Measurements from ENCODE around the gene STON2.

The STON2 gene

DNA sequence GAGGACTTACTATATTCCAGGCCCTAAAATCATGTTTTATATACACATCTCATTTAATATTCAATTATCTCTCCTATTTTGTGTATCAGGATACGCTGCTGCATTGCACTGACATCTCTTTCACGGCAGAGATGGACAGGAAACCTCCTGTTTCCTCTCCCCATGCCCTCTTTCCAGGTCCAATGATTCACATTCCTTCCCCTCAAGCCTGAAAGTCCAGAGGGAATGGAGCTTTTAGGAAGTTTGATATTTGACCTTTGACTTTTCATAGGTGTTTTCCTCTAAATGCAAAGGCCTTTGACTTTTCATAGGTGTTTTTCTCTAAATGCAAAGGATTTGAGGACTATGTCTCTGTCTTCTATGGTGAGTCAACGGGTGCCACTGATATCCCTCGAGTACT lies 89.5 kb downstream of the STON2 start:
- no peak for DNase-seq (ENCODE audit: extremely low read depth, insufficient read length)
- H3K27me3 ChIP-seq (replicated peaks; ENCODE audit: control insufficient read depth, insufficient read depth, low read length), result no peaks in the 10 kb centered on the region
- H3K36me3 ChIP-seq (ENCODE audit: control insufficient read depth, insufficient read depth, low read length), result no peaks in the 10 kb centered on the region
- H3K4me3 ChIP-seq (replicated peaks; ENCODE audit: low read depth, low read length), result no peak overlapping the region
- no peak for TF ChIP-seq CTCF (IDR thresholded peaks at IDR 0.05; ENCODE audit: insufficient read depth, low read length, poor library complexity, severe bottlenecking)

DNA sequence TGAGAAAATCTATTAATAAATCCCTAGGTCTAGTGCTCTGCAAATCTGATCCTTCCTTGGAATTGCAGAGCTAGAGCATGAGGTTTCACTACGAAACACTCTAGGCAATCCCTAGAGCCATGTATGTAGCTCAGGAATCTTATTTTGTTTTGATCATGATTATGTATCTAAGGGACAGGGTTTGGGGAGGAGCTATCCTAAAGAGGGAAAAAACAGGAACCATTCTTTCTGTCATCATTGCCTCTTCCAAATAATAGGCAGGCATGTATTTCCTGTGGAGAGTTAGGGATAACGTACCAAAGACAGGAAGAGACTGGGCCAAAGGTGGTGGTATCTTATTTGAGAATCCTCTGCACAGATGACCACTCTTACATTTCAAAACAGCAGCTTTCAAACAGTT lies 90.6 kb downstream of the STON2 start:
- H3K27me3 ChIP-seq (replicated peaks; ENCODE audit: control insufficient read depth, insufficient read depth, low read length), result no peaks in the 10 kb centered on the region

DNA sequence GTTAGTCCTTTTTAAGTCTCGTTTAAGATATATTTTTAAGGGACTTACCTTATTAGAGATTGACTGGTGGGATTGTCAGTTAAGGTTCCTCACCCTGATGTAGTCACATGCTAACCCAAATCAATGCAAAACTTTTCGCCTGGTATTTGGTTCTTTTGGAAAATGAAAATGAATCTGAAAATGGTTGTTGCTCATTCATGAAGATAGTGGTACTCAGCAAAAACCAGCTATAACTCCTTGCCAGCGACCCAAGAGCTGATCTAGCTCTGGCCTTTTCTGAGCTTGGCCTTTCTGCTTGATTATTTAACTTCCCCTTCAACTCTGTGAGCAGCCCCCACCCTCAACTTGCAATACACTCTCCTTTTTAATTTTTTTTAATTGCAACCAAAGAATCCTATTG lies 94.4 kb downstream of the STON2 start:
- Histone ChIP-seq H3K36me3 (ENCODE audit: control insufficient read depth, insufficient read depth, low read length) (no peaks in the 10 kb centered on the region), H3K4me3 (replicated peaks; ENCODE audit: low read depth, low read length) (no peak overlapping the region), H3K27me3 (replicated peaks; ENCODE audit: control insufficient read depth, insufficient read depth, low read length) (no peaks in the 10 kb centered on the region)
- no peak for DNase-seq (ENCODE audit: extremely low read depth, insufficient read length)
- TF ChIP-seq CTCF (IDR thresholded peaks at IDR 0.05; ENCODE audit: insufficient read depth, low read length, poor library complexity, severe bottlenecking), result no peak

More for the DNA sequence above, 90.6 kb downstream of the STON2 start:
- Histone ChIP-seq H3K36me3 (ENCODE audit: control insufficient read depth, insufficient read depth, low read length) (no peaks in the 10 kb centered on the region), H3K4me3 (replicated peaks; ENCODE audit: low read depth, low read length) (no peak overlapping the region)
- TF ChIP-seq CTCF (IDR thresholded peaks at IDR 0.05; ENCODE audit: insufficient read depth, low read length, poor library complexity, severe bottlenecking), result no peak
- DNase-seq (ENCODE audit: extremely low read depth, insufficient read length), result no peak

DNA sequence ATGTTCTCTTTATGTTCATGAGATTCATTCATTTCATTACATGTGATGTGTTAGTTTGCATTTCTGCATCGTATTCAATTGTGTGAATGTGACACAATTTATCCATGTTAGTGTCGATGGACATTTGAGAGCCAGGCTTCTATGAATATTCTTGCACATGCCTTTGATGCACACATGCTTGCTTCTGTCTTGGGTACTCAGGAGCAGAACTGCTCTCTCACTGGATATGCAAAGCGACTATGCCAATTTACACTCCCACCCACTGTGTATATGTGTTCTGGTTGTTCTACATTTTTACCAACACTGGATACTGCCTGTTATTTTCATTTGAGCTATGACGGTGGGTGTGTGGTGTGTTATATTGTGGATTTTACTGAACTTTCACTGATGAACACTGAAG lies 95.1 kb downstream of the STON2 start:
- no peaks in the 10 kb centered on the region for H3K27me3 ChIP-seq (replicated peaks; ENCODE audit: control insufficient read depth, insufficient read depth, low read length)
- H3K36me3 ChIP-seq (ENCODE audit: control insufficient read depth, insufficient read depth, low read length), result no peaks in the 10 kb centered on the region
- DNase-seq (ENCODE audit: extremely low read depth, insufficient read length), result no peak
- H3K4me3 ChIP-seq (replicated peaks; ENCODE audit: low read depth, low read length), result no peak overlapping the region
- no peak for TF ChIP-seq CTCF (IDR thresholded peaks at IDR 0.05; ENCODE audit: insufficient read depth, low read length, poor library complexity, severe bottlenecking)

DNA sequence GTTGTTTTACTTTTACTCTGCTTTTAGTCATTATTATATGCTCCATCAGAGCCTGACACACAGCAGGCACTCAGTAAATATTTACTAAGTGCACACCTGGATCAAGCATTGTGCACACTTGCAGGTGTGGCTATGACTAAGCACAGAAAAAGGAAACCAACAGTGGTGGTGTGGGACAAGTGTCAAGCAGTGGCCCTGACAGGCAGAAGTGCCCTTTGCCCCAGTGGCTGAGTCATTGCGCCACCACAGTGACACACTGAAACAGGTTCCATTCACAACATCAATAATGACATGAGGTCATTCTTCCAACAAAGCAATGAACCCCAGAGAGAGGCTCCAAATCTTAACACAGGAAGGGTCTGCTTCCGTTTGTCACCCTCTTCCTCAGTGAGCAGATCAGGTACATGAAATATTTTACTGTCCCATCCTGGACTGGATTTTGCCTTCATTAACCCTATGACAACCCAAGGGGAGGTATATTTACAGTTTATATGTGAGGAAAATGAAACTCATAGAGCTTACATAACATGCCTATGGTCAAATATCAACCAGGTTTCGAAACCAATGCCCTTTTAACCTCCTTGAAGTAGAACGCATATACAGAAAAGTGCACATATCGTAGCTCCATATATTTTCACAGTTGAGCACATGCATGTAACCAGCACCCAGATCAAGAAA lies 96.7 kb downstream of the STON2 start:
- TF ChIP-seq CTCF (IDR thresholded peaks at IDR 0.05; ENCODE audit: insufficient read depth, low read length, poor library complexity, severe bottlenecking), result no peak
- no peaks in the 10 kb centered on the region for H3K36me3 ChIP-seq (ENCODE audit: control insufficient read depth, insufficient read depth, low read length)
- H3K4me3 ChIP-seq (replicated peaks; ENCODE audit: low read depth, low read length), result no peak overlapping the region
- H3K27me3 ChIP-seq (replicated peaks; ENCODE audit: control insufficient read depth, insufficient read depth, low read length), result no peaks in the 10 kb centered on the region
- peak; percentile 46 for DNase-seq (ENCODE audit: extremely low read depth, insufficient read length)

DNA sequence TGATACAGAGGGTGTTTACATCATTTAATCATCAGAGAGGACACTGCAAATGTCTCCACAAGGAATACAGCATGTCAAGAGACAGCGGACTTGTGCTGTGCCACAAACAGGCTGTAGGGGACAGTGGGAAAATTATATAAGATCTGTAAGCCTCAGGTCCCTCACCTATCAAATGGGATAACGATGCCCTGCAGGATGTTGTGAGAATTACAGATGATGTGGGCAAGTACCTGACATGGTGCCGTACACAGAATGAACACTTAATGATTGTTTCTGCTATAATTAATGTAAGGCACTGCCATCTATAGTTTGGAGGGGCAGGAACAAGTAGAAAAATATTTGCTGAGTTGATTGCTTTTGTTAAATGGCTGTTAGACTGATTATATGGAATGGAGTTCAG lies 97.5 kb downstream of the STON2 start:
- TF ChIP-seq CTCF (IDR thresholded peaks at IDR 0.05; ENCODE audit: insufficient read depth, low read length, poor library complexity, severe bottlenecking), result no peak
- no peaks in the 10 kb centered on the region for H3K27me3 ChIP-seq (replicated peaks; ENCODE audit: control insufficient read depth, insufficient read depth, low read length)
- H3K4me3 ChIP-seq (replicated peaks; ENCODE audit: low read depth, low read length), result no peak overlapping the region
- no peaks in the 10 kb centered on the region for H3K36me3 ChIP-seq (ENCODE audit: control insufficient read depth, insufficient read depth, low read length)
- no peak for DNase-seq (ENCODE audit: extremely low read depth, insufficient read length)

All from GM06990 (cell line).